GM19438 (cell line): ENCODE measurements around the gene SMIM21.

Experiments
- ATAC-seq: cut with Tn5 transposase; IDR thresholded peaks from one replicate; pipeline ENCODE4 v1.9.1; 2021; ENCODE audit warnings: low read depth; ENCODE audit not compliant: unreplicated experiment

The SMIM21 gene

GRCh38 chr18:75378376-75379315 lies 48.9 kb downstream of the SMIM21 start:
- no peak for ATAC-seq

GRCh38 chr18:75377926-75378325 lies 49.6 kb downstream of the SMIM21 start:
- ATAC-seq = no peak

GRCh38 chr18:75377258-75377657 lies 50.2 kb downstream of the SMIM21 start:
- no peak for ATAC-seq

- no peak for ATAC-seq
Observed at GRCh38 chr18:75376004-75376403, 51.5 kb downstream of the SMIM21 start.

- ATAC-seq = no peak
Observed at GRCh38 chr18:75375341-75375740, 52.2 kb downstream of the SMIM21 start.

GRCh38 chr18:75374466-75374865 lies 53.0 kb downstream of the SMIM21 start:
- no peak for ATAC-seq

- ATAC-seq = no peak
Observed at GRCh38 chr18:75369026-75369721, 58.3 kb downstream of the SMIM21 start.

GRCh38 chr18:75365837-75366236 lies 61.7 kb downstream of the SMIM21 start:
- no peak for ATAC-seq

GRCh38 chr18:75365254-75365629 lies 62.3 kb downstream of the SMIM21 start:
- ATAC-seq = no peak

GRCh38 chr18:75364512-75365253 lies 62.8 kb downstream of the SMIM21 start:
- ATAC-seq = no peak

GRCh38 chr18:75363446-75364225 lies 63.9 kb downstream of the SMIM21 start:
- ATAC-seq = no peak

GRCh38 chr18:75362435-75362834 lies 65.1 kb downstream of the SMIM21 start:
- ATAC-seq = no peak

GRCh38 chr18:75360941-75361340 lies 66.6 kb downstream of the SMIM21 start:
- ATAC-seq = no peak

GRCh38 chr18:75360215-75360614 lies 67.3 kb downstream of the SMIM21 start:
- no peak for ATAC-seq
